Subcutaneous adipose tissue (tissue), 4 donors: ENCODE measurements around the gene DLGAP3. TPM values are rescaled to one million over a fixed set of nuclear protein-coding genes. Genes with fewer than 3 reads are reported as not detected.

Experiments
- total RNA-seq, 4 donors: library from RNA; depleted of rRNA; stranded (reverse); fragments of >200 nt; gene quantifications; one replicate each; pipeline ENCODE4 v1.1.0, GENCODE V29; 2016
- TF ChIP-seq, protein P1 (sequence below): fragments of 450-650 bp; IDR thresholded peaks from one replicate; pipeline ENCODE4 v1.5.1; 2016; ENCODE audit warnings: low read depth, mild to moderate bottlenecking, control low read depth, antibody characterized with exemption, moderate library complexity

Gene DLGAP3
- total RNA-seq, 4 donors from 2014 or later = 0.17 TPM; not detected in 3

DNA sequence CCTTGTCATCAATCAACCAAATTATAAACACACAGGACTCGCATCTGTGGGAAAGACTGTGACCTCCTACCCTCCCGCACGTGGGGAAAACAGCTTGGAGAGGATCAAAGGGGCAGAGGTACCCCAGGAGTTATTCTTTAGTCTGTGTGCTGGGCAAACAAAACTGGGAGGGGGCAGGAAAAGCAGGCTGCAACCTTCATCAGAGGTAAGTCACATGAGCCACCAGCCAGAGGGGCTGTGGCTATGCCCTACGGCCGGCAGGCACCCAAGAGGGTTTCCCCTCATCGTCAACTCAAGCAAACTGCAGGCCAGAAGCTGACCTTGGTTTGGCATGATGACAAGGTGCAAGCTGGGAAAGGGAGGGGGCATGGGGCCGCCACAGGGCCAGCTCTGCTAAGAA lies 82.4 kb downstream of the DLGAP3 start:
- TF ChIP-seq, protein P1, sequence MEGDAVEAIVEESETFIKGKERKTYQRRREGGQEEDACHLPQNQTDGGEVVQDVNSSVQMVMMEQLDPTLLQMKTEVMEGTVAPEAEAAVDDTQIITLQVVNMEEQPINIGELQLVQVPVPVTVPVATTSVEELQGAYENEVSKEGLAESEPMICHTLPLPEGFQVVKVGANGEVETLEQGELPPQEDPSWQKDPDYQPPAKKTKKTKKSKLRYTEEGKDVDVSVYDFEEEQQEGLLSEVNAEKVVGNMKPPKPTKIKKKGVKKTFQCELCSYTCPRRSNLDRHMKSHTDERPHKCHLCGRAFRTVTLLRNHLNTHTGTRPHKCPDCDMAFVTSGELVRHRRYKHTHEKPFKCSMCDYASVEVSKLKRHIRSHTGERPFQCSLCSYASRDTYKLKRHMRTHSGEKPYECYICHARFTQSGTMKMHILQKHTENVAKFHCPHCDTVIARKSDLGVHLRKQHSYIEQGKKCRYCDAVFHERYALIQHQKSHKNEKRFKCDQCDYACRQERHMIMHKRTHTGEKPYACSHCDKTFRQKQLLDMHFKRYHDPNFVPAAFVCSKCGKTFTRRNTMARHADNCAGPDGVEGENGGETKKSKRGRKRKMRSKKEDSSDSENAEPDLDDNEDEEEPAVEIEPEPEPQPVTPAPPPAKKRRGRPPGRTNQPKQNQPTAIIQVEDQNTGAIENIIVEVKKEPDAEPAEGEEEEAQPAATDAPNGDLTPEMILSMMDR = no peak

DNA sequence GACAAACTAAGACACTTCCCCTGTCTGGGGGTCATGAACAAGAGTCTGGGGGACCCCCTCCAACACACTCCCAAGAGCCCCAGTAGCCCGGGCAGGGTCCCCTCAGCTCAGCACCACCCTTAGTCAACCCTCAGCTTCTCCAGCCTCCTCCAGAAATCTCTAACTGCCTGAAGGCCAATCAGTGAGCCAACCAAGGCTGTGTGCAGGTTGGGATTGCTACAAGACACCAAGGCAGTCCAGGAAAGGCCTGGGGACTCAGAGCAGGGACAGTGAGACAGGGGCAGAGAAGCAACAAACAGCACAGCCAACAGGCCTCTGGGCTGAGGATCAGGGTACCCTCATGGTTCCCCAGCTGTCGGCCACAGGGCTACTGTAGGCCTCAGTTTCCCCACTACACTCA lies 83.2 kb downstream of the DLGAP3 start:
- TF ChIP-seq, protein P1 = no peak

DNA sequence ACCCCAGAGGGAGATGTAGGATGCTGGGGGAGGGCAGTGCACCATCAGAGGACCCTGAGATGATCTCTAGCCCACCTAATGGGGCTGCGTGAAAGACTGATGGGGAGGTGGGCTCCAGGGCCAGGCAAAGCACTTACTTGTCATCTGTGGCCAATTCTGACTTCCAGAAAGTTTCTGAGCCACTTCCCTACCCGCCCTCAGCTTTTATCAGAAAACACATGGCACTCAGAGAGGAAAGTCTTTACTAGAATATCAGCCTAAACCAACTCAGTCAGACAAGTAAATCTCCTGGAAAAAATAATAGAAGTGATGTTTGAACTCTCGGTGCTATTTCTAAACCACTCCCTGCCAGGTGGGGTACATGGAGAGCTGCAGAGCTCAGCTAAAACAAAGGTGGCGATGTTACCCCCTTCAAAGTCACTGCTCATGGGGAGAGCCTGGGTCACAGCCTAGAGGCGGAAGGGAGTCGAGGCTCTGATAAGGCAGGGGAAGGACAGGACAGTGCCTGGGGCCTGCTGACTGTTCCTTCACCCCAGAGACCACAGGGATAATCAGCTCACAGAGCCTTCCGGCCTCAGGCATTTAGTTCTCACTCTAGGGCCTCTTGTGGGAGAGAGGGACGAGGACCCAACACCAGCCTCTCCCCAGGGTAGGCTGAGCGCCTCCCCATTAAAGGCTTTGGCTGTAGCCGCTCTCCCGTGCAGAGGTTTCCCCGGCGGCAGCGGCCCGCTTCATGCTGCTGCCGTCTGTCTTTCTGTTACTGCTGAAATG lies 84.1 kb downstream of the DLGAP3 start:
- TF ChIP-seq, protein P1 = no peak

DNA sequence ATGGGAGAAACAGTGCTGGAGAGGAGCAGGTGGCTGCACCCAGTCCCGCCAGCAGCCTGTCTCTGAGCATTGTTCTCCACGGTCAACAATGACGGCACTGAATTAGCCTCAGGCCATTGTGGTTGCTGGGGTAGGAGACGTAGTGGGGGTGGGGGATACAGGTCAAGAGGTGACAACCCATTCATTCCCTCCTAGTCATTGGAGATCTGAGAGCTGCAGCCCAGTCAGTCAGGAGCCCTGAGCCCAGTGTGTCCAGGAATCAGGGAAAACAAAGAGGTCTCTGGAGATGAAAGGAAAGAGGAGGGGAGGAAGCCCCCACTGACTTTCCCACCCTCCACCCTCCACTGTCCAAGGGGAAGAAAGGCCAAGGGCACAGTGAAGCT lies 85.2 kb downstream of the DLGAP3 start:
- TF ChIP-seq, protein P1 = no peak

DNA sequence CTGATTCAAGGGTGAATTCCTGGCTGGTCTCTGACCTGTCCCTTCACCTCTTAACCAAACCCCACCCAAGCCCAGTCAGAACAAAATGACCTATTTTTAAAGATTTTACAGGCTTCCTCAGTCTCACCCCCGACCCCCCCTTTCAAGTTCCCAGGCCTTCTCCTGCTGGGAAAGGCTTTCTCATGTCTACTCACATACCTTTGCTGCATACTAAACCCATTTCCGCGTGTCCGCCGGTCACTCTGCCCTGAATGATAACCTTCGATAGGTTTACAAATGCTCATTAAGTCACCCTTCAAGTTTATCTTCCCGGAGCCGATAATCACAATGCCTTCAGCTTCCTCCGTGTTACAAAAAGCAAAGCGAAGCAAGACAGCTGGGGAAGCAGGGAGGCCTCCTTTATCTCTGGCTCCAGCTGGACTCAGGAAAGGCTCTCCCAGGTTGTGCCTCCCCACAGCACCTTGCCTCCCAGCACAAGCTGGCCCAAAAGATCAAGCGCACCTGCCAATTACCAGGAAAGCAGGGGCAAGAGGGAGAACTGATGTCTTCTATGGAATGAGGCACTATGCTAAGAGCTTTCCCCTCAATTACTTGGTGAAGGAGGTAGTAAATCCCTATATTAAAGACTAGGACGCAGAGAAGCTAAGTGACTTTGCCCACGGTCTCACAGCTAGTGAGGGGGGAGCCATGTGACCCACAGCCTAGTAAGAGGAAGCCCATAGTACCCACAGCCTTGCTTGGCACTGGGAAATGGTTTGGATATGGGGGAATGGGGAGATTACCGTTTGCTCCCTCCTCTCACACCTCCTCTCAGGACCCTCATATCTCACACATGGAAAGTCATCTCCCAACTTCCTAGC lies 85.8 kb downstream of the DLGAP3 start:
- TF ChIP-seq, protein P1 = no peak

DNA sequence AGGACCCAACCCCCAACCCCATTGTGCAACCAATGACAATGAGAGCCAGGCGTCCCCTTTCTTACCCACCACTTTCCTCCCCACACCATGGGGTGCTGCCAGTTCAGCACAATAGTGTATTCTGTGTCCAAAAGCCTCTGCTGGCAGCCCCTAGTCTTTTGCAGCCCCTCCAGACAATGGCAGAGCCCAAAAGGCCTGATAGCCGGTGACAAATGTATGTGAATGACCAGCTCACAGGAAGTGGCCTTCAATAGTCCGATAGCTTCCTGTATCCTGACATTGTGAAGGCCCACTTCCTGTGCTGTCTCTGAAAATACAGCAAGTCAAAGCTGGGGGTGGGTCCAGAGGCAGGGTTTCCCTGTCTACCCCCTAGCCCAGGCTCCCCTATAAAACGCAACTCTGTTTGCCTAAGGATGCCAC lies 86.5 kb downstream of the DLGAP3 start:
- TF ChIP-seq, protein P1 = no peak

DNA sequence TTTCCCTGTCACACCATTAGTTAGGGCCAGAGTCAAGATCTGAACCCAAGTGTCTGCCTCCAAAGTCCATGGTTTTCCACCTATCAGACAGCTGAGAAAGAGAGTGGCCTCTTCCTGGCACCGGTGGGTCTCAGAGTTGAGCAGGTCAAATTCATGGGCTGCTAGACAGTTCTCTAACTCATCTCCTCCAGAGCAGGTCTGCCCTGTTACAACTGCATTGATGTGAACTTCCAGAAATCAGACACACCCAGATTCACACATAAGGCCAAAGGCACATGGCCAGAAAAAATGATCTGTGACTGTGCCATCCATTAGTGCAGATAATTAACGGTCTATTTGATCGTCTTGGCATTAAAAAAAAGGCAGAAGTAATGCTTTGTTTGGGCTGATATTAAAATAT lies 87.4 kb downstream of the DLGAP3 start:
- TF ChIP-seq, protein P1 = no peak
